HEK293 (cell line): ENCODE data around the gene SCFD2.

Source experiments
- CTCF ChIP-seq: fragments of 450-650 bp; formaldehyde crosslinking; IDR thresholded peaks from 2 replicates; pipeline ENCODE4 v1.5.1; 2016; ENCODE audit warnings: missing biosample characterization, missing genetic modification characterization
- PRDM6 ChIP-seq: fragments of 450-650 bp; formaldehyde crosslinking; IDR thresholded peaks from 2 replicates; pipeline ENCODE4 v1.5.1; 2017; ENCODE audit warnings: missing biosample characterization, missing genetic modification characterization
- SETDB1 ChIP-seq: IDR thresholded peaks from one replicate; pipeline ENCODE4 v1.6.1; 2017; ENCODE audit warnings: mild to moderate bottlenecking, low read length, moderate library complexity, mixed read lengths; ENCODE audit not compliant: insufficient read length
- SP7 ChIP-seq: fragments of 450-650 bp; formaldehyde crosslinking; IDR thresholded peaks from 2 replicates; pipeline ENCODE4 v1.5.1; 2016; ENCODE audit warnings: missing biosample characterization, missing genetic modification characterization
- ZBTB1 ChIP-seq: fragments of 450-650 bp; formaldehyde crosslinking; IDR thresholded peaks from 2 replicates; pipeline ENCODE4 v1.5.1; 2016; ENCODE audit warnings: missing biosample characterization, missing genetic modification characterization
- ZBTB49 ChIP-seq: fragments of 450-650 bp; formaldehyde crosslinking; IDR thresholded peaks from 2 replicates; pipeline ENCODE4 v1.5.1; 2016; ENCODE audit warnings: missing biosample characterization, missing genetic modification characterization, low read depth
- ZNF18 ChIP-seq: fragments of 450-650 bp; formaldehyde crosslinking; IDR thresholded peaks from 2 replicates; pipeline ENCODE4 v1.5.1; 2016; ENCODE audit warnings: missing biosample characterization, missing genetic modification characterization
- ZNF239 ChIP-seq: fragments of 450-650 bp; formaldehyde crosslinking; IDR thresholded peaks from 2 replicates; pipeline ENCODE4 v1.5.1; 2016; ENCODE audit warnings: missing biosample characterization, missing genetic modification characterization
- ZNF302 ChIP-seq: fragments of 450-650 bp; formaldehyde crosslinking; IDR thresholded peaks from 2 replicates; pipeline ENCODE4 v1.5.1; 2016; ENCODE audit warnings: missing biosample characterization, missing genetic modification characterization, low read depth
- ZNF707 ChIP-seq: fragments of 450-650 bp; formaldehyde crosslinking; IDR thresholded peaks from 2 replicates; pipeline ENCODE4 v1.5.1; 2016; ENCODE audit warnings: missing biosample characterization, missing genetic modification characterization
- ZXDB ChIP-seq: fragments of 450-650 bp; formaldehyde crosslinking; IDR thresholded peaks from 2 replicates; pipeline ENCODE4 v1.5.1; 2016; ENCODE audit warnings: missing biosample characterization, missing genetic modification characterization

GRCh38 chr4:52823702-52824092, 542.2 kb downstream of the SCFD2 start:
- no peak for TF ChIP-seq CTCF (tag by site-specific recombination)
- no peak for TF ChIP-seq PRDM6 (tag by site-specific recombination)
- no peak for TF ChIP-seq ZBTB49 (tag by site-specific recombination)
- no peak for TF ChIP-seq ZNF18 (tag by site-specific recombination)
- TF ChIP-seq ZXDB (tag by site-specific recombination): no peak
- no peak for TF ChIP-seq ZBTB1 (tag by site-specific recombination)
- TF ChIP-seq ZNF302 (tag by site-specific recombination): no peak
- no peak for TF ChIP-seq SETDB1
- no peak for TF ChIP-seq ZNF707 (tag by site-specific recombination)
- TF ChIP-seq ZNF239: no peak
- TF ChIP-seq SP7 (tag by site-specific recombination): no peak
